GM18907 (cell line): ENCODE data around the gene THSD7B.
"Not testable (repeated sequence)": the region's sequence is repeated elsewhere in the genome, so short reads cannot be mapped to it uniquely, and the experiment has no call there.

Experiments
- ATAC-seq: cut with Tn5 transposase; IDR thresholded peaks from one replicate; pipeline ENCODE4 v1.9.1; 2021; ENCODE audit warnings: mild to moderate bottlenecking, moderate library complexity; ENCODE audit not compliant: unreplicated experiment

The THSD7B gene

DNA sequence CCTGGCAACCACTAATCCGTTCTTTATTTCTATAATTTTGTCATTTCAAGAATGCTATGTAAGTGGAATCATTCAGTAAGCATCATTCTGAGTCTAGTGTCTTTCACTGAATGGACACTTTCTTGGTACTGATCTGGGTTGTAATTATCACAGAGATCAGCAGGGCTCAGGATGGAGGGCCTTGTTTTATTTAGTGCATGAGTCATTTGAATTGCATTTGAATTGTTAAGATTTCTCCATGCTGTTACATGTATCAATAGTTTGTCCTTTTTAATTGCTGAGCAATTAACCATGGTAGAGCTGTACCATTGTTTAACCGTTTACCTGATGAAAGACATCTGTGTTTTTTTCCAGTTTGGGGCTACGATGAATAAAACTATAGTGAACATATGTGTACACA, 256.4 kb downstream of the THSD7B start:
- ATAC-seq: no peak

- ATAC-seq: no peak
These were observed 257.9 kb downstream of the THSD7B start for GRCh38 chr2:137023205-137023604.

- no peak for ATAC-seq
These were observed 266.4 kb downstream of the THSD7B start for GRCh38 chr2:137031731-137032130.

DNA sequence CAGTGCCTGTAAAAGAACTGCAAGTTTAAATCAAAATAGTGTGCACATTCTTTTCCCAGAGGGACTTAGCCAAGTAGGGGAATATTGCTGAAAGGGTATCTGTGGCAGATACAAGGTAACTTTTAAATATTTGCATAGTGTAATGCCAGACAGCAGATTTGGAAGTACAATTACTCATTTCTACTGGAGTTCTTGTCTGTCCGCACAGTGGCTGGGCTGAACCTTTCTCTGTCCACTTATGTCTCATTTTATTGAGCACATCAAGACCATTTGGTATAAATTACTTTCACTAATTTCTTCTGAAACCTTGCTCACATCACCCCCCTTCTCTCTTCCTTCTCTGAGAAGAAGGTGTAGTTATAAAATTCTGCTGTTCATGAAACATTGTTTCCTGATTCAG, 271.3 kb downstream of the THSD7B start:
- no peak for ATAC-seq

DNA sequence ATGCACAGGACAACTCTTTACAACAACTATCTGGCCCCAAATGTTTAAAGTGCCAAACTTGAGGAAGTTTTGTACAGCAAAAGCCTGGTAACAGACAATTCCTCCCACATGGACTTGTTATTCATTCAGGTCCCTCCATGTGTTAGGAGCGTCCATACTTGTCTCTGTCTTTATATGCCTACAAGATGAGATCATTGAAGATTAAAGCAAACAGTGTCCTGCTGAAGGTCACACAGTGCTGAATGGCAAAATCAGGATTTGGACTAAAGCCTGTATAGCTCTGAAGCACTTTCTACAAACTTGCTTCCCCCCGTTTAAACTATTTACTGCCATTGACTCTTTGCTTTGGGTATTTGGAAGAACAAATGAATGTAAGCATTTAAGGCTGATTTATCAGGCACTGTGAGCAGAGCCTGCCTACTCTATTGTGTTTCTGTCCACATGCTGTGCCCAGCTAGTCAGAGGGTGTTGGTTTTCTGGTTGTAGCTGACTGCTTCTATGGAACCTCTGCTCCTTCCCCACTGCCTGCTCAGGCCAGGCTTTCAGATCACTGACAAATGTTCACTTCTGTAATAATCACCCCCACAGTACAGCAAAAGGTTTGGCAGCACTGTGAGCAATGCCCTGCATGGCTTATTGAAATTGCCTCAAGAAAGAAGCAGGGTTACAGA, 274.3 kb downstream of the THSD7B start:
- ATAC-seq: no peak

GRCh38 chr2:137047369-137047768, 282.0 kb downstream of the THSD7B start:
- ATAC-seq: no peak

GRCh38 chr2:137048455-137048854, 283.1 kb downstream of the THSD7B start:
- ATAC-seq: no peak

DNA sequence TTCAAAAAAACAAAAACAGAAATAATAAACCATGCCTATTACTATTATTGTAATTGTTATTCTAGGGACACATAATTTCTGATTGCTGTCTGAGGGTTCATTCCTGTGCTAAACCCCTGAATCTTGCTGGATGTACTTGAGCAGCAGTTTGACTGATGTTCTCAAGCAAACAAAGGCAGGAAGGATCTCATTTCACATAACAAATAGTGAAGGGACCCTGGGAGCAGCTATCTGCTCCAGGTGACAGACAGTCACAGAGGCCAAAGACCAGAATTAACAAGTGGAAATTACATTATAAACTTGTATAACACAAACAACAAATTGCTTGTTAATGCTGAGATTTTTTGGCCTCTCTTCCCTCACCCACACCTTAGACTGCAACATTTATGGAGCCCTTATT, 284.2 kb downstream of the THSD7B start:
- no peak for ATAC-seq

GRCh38 chr2:137050949-137051348, 285.6 kb downstream of the THSD7B start:
- ATAC-seq: no peak

DNA sequence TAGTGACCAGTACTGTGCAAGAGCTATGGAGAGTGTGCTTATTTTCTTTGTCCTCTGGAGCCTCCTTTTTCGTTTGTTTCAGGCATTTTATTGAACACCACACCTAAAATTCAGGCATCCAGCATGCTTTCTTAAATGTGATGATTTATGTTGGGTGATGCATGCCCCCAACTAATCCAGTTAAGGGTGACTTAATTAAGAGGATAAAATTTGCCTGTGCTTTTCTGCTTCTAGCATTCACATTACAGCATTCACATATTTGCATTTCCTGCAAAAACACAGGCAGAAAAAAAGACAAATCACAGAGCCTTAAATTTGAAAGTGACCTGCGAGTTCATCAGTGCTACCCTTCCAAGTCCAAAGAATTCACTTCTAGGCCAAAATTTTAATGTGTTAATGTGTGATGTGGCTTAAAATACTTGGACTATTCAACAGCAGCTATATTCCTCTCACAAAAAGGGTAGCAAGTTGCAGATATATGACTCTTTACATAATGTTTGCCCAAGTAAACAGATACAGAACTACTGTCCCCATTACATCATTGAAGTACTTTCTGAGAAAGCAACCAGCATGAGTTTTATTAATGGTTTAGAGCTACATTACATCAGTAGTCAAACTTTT, 286.5 kb downstream of the THSD7B start:
- no peak for ATAC-seq

DNA sequence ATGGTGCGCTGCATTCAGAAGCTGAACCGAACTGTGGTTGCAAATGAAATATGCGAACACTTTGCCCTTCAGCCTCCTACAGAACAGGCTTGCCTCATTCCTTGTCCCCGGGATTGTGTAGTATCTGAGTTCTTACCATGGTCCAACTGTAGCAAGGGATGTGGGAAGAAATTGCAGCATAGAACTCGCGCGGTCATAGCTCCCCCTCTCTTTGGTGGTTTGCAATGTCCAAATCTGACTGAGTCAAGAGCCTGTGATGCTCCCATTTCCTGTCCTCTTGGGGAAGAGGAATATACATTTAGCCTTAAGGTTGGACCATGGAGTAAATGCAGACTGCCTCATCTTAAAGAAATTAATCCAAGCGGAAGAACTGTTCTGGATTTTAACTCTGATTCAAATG, 291.4 kb downstream of the THSD7B start:
- no peak for ATAC-seq

DNA sequence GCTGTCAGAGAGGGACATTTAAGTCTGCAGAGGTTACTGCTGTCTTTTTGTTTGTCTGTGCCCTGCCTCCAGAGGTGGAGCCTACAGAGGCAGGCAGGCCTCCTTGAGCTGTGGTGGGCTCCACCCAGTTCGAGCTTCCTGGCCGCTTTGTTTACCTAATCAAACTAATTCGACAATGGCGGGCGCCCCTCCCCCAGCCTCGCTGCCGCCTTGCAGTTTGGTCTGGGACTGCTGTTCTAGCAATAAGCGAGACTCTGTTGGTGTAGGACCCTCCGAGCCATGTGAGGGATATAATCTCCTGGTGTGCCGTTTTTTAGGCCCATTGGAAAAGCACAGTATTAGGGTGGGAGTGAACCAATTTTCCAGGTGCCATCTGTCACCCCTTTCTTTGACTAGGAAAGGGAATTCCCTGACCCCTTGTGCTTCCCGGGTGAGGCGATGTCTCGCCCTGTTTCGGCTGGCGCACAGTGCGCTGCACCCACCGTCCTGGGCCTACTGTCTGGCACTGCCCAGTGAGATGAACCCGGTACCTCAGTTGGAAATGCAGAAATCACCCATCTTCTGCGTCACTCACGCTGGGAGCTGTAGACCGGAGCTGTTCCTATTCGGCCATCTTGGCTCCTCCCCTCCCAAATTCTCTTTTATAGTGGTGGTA, 310.9 kb downstream of the THSD7B start:
- ATAC-seq: not testable (repeated sequence)

GRCh38 chr2:137091704-137092103, 326.4 kb downstream of the THSD7B start:
- ATAC-seq: no peak

DNA sequence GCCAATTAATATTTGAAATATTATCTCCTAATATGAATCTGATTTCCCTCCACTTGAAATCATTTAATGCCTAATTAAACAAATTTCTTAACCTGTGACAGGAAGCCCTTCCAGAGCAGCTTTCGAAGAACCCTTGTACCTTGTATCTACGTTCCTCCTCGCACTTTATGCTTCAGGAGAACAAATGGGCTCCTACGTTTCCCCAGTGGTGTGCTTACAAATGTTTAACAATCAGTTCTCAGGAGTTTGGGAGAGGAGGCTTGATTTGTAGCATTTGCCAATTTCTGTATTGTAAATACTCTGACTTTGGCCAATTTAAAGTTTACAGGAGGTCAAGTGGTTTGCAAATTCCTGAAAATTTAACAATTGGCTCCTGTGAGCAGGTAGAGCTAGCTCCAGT, 327.8 kb downstream of the THSD7B start:
- ATAC-seq: no peak

DNA sequence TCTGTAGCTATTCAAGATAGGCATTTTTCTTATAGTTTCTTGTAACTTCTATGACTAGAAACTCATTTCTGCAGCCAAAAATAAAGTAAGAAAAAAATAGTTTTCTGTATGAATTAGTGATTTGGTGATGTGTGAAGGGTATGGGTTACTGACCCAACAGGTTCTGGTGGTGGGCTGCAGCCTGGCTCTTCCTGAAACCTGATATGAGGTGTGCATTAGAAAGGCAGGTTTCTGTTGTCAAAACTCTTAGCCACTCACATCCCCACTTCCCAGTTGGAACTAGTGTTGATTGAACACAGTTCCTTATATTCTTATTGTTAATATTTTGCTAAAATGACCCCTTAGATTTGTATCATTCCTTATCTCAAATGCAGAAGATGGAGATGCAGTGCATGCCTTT, 330.8 kb downstream of the THSD7B start:
- ATAC-seq: no peak

DNA sequence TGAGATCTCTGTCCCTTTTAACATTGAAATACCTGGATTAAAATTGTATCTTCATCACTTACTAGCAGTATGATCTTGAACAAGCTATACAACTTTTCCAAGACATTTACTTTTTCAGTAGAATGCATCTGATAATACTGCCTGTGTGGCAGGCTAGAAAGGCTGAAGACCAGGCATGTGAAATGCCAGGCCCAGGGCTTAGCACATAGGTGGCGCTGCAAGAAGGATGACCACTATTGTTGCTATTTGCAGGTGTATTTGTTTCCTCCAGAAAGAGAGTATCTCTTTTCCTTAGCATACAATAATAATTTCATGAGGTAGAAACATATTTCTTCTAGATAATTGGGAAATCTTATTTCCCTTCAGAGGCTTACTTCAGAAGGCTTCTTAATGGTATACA, 331.3 kb downstream of the THSD7B start:
- ATAC-seq: no peak

DNA sequence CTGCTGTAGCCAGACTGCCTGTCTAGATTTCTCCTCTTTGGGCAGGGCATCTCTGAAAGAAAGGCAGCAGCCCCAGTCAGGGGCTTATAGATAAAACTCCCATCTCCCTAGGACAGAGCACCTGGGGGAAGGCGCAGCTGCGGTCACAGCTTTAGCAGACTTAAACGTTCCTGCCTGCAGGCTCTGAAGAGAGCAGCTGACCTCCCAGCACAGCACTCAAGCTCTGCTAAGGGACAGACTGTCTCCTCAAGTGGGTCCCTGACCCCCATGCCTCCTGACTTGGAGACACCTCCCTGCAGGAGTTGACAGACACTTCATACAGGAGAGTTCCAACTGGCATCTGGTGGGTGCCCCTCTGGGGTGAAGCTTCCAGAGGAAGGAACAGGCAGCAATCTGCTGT, 336.5 kb downstream of the THSD7B start:
- ATAC-seq: not testable (repeated sequence)

DNA sequence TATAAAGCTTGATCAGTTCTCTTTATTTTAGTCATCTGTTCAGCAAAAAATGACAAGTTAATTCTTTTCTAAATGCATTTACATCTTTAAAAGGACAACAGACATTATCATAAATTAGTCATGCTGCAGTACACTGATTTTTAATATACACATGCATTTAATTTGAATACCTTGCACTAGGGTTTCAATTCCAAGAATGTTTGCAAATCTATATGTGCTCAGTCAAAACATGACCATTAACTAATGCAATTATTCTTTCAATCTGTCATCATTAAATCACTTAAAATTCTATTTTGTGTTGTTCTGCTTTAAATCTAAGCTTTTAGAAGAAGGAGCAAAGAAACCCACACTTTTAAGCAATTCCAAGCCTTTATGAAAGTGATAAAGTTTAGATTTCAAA, 342.6 kb downstream of the THSD7B start:
- no peak for ATAC-seq

- ATAC-seq: no peak
These were observed 346.6 kb downstream of the THSD7B start for GRCh38 chr2:137111896-137112295.

DNA sequence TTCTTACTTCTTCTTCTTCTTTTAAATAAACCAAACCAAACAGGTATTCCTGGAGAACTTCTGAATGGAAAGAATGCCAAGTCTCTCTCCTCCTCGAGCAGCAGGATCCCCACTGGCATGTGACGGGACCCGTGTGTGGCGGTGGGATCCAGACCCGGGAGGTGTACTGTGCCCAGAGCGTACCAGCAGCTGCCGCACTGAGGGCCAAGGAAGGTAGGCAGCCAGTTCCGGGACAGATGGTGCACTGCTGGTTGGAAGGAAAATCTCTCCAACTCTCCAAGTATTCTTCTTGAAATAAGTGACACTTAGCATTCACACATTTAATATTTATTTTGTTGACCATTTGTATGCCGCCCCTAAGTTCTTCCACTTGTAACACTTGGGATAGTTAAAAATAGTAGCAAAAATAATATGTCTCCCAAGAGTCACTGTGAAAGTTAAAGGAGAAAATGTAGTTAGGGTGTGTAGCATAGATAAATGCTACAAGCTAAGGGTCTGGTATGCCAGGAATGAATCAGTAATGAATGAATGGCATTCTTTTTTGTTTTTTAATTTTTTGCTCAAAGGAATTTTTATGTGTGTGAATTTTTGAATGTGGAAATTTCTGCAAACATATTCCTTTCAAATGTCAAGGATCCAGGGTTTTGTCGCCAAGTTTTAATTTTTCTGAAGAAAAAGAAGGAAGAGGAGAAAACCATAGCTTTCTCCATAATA, 349.9 kb downstream of the THSD7B start:
- no peak for ATAC-seq

GRCh38 chr2:137115795-137116089, 350.4 kb downstream of the THSD7B start:
- ATAC-seq: no peak

- no peak for ATAC-seq
These were observed 352.0 kb downstream of the THSD7B start for GRCh38 chr2:137117385-137117784.
